ENCODE data around the gene DGCR2.

DNA sequence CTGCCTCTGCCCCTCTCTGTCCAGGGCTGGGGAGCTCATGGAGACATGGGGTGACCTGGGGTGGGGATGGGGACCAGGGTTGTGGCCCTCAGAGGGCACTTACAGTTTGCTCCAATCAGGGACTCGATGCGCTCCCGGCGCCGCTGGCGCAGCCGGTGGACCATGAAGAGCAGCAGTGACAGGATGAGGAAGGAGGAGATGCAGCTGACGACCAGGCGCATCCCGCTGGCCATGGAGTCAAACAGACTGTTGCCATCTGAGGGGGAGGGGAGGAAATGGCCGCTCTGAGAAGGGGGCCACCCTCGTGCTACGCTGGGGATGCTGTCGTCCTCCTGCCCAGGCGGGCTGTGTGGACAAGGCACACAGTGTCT, 80.5 kb downstream of the DGCR2 start:
- TF ChIP-seq, protein P1, sequence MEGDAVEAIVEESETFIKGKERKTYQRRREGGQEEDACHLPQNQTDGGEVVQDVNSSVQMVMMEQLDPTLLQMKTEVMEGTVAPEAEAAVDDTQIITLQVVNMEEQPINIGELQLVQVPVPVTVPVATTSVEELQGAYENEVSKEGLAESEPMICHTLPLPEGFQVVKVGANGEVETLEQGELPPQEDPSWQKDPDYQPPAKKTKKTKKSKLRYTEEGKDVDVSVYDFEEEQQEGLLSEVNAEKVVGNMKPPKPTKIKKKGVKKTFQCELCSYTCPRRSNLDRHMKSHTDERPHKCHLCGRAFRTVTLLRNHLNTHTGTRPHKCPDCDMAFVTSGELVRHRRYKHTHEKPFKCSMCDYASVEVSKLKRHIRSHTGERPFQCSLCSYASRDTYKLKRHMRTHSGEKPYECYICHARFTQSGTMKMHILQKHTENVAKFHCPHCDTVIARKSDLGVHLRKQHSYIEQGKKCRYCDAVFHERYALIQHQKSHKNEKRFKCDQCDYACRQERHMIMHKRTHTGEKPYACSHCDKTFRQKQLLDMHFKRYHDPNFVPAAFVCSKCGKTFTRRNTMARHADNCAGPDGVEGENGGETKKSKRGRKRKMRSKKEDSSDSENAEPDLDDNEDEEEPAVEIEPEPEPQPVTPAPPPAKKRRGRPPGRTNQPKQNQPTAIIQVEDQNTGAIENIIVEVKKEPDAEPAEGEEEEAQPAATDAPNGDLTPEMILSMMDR (IDR thresholded peaks at IDR 0.05; ENCODE audit: insufficient read depth, low read length, poor library complexity, severe bottlenecking), result no peak
- TF ChIP-seq EZH2phosphoT487 (conservative IDR thresholded peaks at IDR 0.05; ENCODE audit: low read length), result no peak
